Spinal cord (tissue), 4 donors: ENCODE measurements around the gene TEX264. TPM values are rescaled to one million over a fixed set of nuclear protein-coding genes. Genes with fewer than 3 reads are reported as not detected.

ENCODE experiments used
- polyA plus RNA-seq, 2 donors: library from polyadenylated mRNA; unstranded; fragments of 120-200 nt; gene quantifications; one replicate each; pipeline ENCODE4 v1.2.1, GENCODE V29; 2013; ENCODE audit not compliant: insufficient read length in 2 of 2
- small RNA-seq: library from RNA; depleted of rRNA; stranded (forward); fragments of <200 nt; gene quantifications from one replicate; pipeline ENCODE3, GENCODE V24; 2014; ENCODE audit warnings: low replicate concordance
- total RNA-seq, 2 donors: library from RNA; depleted of rRNA in 1 of 2; stranded (reverse); fragments of 120-200 nt in 1 of 2; fragments of >200 nt in 1 of 2; gene quantifications; one replicate each; pipeline versions ENCODE4 v1.2.3 to v1.2.4, GENCODE V29; 2013 to 2014

The TEX264 gene
- total and polyA plus RNA-seq, 4 donors: 24.7 to 58.0 (median 48.4) TPM

Small RNA genes lying within 50 kb of the gene (small RNA-seq; reads per million reads assigned to genes)
- gene RNA5SP132: 116 reads per million, percentile 98 among the genes with 10 or more reads in this experiment

Other genes with a start within 250 kb of the TEX264 start
- gene DCAF1, start 171.2 kb upstream of the TEX264 start, total RNA-seq: 10 to 100 TPM; 15.2 to 15.4 TPM
- 10 to 100 TPM; 16.5 to 18.4 TPM for gene DCAF1, start 171.2 kb upstream of the TEX264 start, polyA plus RNA-seq
- gene RAD54L2, start 132.5 kb upstream of the TEX264 start, total RNA-seq: 10 to 100 TPM; 18.3 to 19.3 TPM
- gene RAD54L2, start 132.5 kb upstream of the TEX264 start, polyA plus RNA-seq: 10 to 100 TPM; 16.5 to 18.0 TPM
- gene GRM2, start 35.8 kb downstream of the TEX264 start, total RNA-seq: 1 to 10 TPM; 1.3 to 1.5 TPM
- gene GRM2, start 35.8 kb downstream of the TEX264 start, polyA plus RNA-seq: 10 to 100 TPM in 1 of 2 donors, 1 to 10 TPM in 1; 5.6 to 10.2 TPM
- not detected for gene IQCF6, start 108.0 kb downstream of the TEX264 start, total RNA-seq
- not detected for gene IQCF6, start 108.0 kb downstream of the TEX264 start, polyA plus RNA-seq
- not detected for gene IQCF2, start 190.4 kb downstream of the TEX264 start, total RNA-seq
- not detected for gene IQCF2, start 190.4 kb downstream of the TEX264 start, polyA plus RNA-seq
- not detected for gene IQCF5, start 204.3 kb downstream of the TEX264 start, total RNA-seq
- gene IQCF5, start 204.3 kb downstream of the TEX264 start, polyA plus RNA-seq: not detected
- gene IQCF1, start 232.1 kb downstream of the TEX264 start, total RNA-seq: not detected
- gene IQCF1, start 232.1 kb downstream of the TEX264 start, polyA plus RNA-seq: under 1 TPM in 1 of 2 donors, not detected in 1; 0.39 TPM